GM20431 (cell line): ENCODE data around the gene PKP3.
"Not testable (repeated sequence)": the region's sequence is repeated elsewhere in the genome, so short reads cannot be mapped to it uniquely, and the experiment has no call there.

ENCODE experiments used
- in situ Hi-C: fragments of 300-500 bp; cut with MseI, MboI; formaldehyde crosslinking; loops from one replicate; pipeline ENCODE4 v1.15.0; 2020; ENCODE audit warnings: low sequenced_read_pairs; ENCODE audit not compliant: unreplicated experiment

Gene PKP3

GRCh38 chr11:376531-377173 is 17.4 kb upstream of the PKP3 start:
- in situ Hi-C loops = no loop called here

GRCh38 chr11:377174-377865 is 16.7 kb upstream of the PKP3 start:
- in situ Hi-C loops = no loop called here

GRCh38 chr11:377883-378500 is 16.0 kb upstream of the PKP3 start:
- in situ Hi-C loops = no loop called here

- in situ Hi-C loops = no loop called here
These were observed 14.6 kb upstream of the PKP3 start for GRCh38 chr11:379205-380094.

GRCh38 chr11:380095-380480 is 13.9 kb upstream of the PKP3 start:
- in situ Hi-C loops = no loop called here

GRCh38 chr11:380491-380890 is 13.5 kb upstream of the PKP3 start:
- in situ Hi-C loops = no loop called here

GRCh38 chr11:380996-381395 is 13.0 kb upstream of the PKP3 start:
- in situ Hi-C loops = no loop called here

GRCh38 chr11:381501-382072 is 12.4 kb upstream of the PKP3 start:
- in situ Hi-C loops = no loop called here

GRCh38 chr11:382081-382629 is 11.9 kb upstream of the PKP3 start:
- in situ Hi-C loops = no loop called here

- in situ Hi-C loops = no loop called here
These were observed 10.6 kb upstream of the PKP3 start for GRCh38 chr11:383431-383830.

- in situ Hi-C loops = no loop called here
These were observed 9.5 kb upstream of the PKP3 start for GRCh38 chr11:384511-384910.

GRCh38 chr11:385594-386351 is 8.2 kb upstream of the PKP3 start:
- in situ Hi-C loops = no loop called here

- in situ Hi-C loops = no loop called here
These were observed 7.5 kb upstream of the PKP3 start for GRCh38 chr11:386483-386882.

GRCh38 chr11:387193-387793 is 6.7 kb upstream of the PKP3 start:
- in situ Hi-C loops = no loop called here

GRCh38 chr11:389369-389768 is 4.6 kb upstream of the PKP3 start:
- in situ Hi-C loops = not testable (repeated sequence)

- in situ Hi-C loops = no loop called here
These were observed 3.8 kb upstream of the PKP3 start for GRCh38 chr11:390175-390574.

- in situ Hi-C loops = no loop called here
These were observed 2.6 kb upstream of the PKP3 start for GRCh38 chr11:391117-392017.
